ENCODE results near the gene SLC16A7.

SLC16A7 gene

DNA sequence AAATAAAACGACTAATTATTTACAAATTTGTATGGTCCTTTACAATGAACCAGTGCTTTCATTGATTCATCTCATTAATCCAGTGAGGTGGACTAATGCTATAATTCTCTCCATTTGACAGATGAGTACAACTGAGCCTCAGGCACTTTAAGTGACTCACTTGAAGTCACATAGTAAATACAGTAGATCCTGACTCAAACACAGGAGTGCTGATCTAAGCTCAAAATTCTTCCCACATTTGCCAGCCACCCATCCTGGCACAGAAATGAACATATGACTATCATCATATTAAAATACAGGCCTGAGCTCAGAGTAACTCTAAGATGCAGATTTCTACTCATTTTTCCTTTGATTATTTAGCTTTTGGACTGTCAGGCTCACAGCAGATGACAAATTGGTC lies 30.6 kb downstream of the SLC16A7 start:
- no peak for DNase-seq

DNA sequence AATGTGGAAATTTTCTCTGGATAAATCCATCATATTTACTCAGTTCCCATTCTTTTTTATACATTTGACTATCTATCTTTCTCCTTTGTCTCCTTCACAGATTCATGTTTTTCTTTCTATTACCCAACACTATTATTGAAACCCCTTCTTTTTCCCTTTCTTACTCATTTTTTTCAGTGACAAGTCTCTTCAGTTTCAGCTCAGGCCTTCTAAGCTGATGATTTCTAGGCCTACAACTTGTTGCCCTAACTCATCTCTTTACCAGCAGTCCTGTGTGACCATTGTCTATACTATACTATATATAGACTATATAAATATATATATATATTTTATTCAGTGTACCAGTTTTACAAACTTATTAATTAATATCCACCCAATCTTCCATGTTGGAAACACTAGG lies 31.8 kb downstream of the SLC16A7 start:
- no peak for DNase-seq

DNA sequence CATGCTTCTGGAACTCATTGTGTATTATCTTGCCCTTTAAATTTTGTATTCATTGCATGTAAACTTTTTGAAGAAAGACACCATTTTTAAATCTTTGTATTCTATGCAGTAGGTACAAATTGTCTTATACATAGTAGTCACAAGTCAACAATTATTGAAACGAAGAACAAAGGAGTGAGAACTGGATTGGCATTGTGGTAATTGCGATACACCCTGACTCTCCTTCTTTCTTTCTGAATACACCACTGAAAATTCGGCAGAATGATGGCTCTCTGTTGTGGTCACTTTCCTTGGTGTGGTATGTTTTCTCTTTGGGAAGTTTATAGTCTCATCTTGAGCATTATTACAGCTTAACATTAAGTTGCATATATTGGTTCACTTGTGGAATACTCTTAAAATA lies 34.1 kb downstream of the SLC16A7 start:
- no peak for DNase-seq

DNA sequence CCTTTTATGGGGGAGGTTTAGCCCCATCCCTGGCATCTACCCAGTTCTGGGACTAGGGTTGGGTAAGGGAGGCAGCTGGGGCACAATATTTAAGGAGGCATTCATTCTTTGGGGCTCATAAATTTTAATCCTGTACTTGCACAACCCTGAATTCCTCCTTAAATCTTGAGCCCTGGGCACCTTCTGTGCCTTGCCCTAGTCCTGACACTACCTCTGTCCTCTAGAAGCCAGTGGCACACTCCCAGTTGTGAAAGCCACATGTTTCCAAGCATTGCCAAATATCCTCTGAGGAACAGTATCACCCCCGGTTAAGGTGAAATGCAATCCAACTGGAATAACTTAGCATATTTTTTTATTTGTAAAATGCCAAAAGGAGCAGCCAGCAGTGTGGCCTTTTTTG lies 36.6 kb downstream of the SLC16A7 start:
- no peak for DNase-seq

DNA sequence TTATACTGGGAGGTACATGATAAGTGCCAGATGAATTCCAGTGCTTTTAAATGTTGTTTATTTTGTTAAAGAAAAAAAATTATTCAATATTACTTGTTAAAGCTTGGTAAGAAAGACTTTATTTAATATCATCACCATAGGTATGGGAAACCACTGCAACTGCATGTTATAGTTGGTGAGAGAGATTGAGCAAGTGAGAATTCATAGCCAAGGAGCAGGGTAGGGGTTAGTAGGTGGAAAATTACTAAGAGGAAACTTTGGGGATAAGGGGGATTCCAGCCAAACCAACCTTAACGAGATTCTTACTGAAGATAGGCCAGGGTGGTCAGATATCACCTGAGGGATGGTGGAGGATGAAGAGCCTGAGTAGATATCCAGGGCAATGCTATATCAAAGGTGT lies 38.4 kb downstream of the SLC16A7 start:
- DNase-seq = no peak

DNA sequence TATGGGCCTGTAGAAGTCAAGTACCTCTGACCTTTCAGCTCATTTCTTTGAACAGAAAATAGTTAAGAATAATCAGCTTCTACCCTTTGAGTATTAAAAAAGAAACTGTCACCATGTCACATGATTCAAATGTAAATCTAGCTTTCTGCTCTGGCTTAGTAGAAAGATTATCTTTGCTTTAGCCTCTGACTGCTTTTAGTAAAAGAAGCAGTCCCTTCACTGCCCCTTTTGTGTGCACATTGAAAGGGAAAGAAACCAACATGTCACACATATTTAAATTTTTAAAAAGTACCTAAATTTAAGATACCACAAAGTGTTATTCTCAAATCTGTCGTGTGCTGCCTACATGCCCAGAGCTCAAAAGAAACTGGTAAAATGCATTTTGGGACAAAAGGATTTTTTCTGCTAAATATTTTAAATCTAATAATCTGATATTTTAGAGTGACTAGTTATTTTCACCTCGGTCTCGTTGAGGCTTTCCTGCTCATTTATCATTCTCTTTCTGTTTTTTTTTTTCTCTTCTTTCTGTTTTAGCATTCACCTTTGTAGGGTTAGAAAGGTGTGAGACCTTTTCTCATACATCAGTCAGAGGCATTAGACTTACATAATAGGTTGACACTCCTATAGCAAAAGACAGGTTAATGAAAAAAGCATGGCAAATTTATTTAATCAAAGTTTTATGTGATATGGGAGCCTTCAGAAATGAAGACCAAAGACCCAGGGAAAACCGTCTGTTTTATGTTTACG lies 41.3 kb downstream of the SLC16A7 start:
- no peak for DNase-seq

DNA sequence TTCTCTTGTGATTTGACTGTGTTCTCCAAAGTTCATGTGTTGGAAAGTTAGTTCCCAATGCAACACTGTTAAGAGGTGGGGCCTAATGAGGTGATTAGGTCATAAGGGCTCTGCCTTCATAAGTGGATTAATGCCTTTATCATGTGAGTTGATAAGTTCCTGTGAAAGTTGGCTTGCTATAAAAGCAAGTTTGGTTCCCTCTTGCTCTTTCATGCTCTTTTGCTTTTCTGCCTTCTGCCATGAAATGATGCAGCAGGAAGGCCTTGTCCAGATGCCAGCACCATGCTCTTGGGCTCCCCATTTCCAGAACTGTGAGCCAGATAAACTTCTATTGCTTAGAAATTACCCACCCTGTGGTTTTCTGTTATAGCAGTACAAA lies 41.9 kb downstream of the SLC16A7 start:
- DNase-seq = no peak

DNA sequence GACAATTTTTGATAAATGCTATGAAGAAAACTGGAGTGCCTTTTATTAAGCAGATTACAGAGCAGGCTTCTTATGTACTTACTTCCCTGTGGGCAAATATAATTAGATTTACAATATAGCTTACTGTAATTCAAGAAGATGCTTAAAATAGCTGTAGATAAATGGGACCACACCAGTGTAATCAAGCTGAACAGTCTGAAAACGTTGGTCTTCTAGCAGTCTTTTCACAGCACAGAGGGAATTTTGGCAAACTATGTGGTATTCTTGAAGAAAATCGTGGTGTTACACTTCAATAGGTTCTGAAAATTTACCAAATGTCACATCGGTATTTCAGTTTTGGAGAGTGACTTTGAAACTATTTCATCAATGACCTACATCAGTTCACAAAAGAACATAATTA lies 47.7 kb downstream of the SLC16A7 start:
- no peak for DNase-seq

DNA sequence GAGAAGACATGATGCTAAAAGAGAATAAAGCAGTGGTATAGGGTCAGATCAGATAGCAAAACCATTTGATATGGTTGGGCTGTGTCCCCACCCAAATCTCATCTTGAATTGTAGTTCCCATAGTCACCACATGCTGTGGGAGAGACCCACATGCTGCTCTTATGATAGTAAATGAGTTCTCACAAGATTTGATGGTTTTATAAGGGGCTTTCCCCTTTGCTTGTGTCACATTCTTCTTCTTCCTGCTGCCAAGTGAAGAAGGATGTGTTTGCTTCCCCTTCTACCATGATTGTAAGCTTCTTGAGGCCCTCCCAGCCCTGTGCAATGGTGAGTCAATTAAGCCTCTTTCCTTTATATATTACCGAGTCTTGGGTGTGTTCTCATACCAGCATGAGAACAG lies 49.4 kb downstream of the SLC16A7 start:
- no peak for DNase-seq

DNA sequence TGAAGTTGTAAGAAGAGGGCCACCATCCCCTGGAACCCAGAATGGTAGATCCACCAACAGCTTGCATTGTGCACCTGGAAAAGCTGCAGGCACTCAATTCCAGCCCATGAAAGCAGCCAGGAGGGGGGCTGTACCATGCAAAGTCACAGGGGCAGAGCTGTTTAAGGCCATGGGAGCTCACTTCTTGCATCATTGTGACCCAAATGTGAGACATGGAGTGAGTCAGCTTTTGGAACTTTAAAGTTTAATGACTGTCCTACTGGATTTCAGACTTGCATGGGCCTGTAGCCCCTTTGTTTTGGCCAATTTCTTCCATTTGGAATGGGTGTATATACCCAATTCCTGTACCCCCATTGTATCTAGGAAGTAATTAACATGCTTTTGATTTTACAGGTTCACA lies 50.8 kb downstream of the SLC16A7 start:
- DNase-seq = no peak

DNA sequence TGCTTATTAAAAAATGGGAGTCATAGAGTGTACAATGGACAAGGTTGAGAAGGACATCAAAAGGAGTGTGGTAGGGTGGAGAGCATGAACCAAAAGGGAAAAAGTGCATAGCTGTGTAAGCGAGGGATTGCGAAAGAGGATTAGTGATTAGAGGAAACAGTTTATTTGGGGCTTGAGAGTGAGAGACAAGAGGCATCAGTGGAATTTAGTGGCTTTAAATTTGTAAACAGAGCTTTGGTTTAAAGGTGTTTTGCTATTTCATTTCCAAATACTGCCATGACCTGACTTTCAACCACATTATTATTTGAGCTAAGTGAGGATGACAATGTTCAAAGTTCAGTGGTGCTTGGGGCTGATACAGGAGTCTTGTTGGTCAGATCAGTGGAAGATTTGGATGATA lies 53.4 kb downstream of the SLC16A7 start:
- DNase-seq = no peak

DNA sequence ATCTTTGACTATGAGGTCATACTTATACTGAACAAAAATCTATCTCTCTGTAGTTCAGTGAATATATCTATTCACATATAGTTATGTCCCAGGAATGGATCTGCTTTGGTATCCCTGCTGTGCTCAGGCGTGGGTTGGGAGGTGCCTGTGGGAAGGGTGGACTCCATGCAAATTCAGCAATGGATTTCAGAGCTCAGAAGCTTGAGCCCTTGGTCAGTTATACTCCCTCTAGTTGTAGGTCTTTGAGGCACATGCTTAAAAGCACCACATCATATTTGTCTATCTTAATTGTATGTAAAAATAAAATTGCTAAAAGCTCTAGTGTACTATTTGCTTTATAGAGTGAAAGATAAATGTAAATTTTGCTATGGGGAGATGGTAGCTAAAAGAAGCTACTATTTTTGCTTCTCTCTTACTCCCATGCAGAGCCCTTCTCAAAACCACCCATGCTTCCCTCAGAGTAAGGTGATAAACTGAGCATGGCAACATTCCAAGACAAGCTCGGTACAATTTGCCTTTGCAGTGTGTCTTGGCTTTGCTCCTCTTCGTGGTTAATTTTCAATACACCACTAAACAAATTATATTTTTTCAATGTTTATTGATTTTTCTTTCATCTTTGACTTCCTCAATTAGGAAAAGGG lies 54.9 kb downstream of the SLC16A7 start:
- DNase-seq = no peak

DNA sequence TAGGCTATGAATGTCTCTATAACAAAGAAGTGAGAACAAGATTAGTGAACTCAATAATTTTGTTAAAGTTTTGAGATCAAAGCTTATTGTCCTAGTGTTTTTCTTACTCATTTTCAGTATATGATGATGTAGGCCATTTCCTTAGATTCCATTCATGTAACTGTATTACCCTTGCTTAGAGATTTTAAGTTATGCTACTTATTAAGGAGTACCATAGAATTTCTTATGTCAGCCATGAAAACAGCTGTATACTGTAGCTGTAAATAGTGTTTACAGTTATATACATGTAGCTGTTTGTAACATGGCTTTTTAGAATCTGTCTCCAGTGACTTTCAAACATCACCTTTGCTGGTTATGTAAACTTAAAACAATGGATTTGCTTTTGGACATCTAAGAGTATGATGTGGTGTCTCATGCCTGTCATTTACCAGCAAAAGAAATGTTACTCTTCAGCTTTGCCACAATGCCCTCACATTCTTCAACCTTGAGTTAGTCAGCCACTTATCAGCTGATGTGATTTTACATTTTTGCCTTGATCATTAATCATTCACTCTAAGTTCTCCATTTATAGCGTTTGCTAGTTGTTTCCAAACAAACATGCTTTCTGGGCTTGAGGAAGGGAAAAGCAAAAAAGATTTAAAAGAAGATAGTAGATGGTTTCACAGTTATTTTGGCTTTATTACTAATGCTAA lies 55.5 kb downstream of the SLC16A7 start:
- no peak for DNase-seq

DNA sequence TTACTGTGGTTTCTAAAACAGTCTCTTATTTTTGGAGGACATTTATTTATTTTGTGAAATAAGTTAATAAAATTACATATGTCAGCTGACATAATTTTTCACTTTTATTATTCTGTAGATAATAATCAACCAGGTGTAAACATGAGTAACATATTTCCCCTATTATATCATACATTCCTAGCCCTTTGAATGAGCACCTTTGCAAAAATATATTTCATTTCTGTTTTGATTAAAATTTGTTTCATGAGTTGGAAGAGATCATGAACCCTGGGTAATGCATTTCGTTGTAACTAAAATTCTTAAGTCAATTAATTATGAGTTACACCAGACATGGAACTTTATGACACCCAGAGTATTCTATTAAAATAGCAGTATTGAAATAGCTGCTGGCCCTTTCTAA lies 56.3 kb downstream of the SLC16A7 start:
- DNase-seq = no peak

DNA sequence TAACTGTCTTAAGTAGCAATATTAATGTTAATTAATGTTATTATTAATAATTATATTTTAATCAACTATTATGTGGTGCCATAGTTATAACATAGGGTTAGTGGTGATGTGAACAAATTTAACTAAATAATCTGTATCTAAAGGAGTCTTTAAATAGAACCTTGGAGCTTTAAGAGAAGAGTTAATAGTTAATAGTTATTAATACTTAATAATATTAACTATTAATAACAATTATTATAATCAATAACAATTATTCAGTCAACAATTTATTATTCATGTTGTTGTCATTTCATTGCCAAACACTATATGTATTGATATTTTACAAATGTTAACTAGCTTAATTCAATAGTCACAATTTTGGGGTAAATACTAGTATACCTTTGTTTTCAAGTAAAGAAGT lies 58.2 kb downstream of the SLC16A7 start:
- DNase-seq = no peak

DNA sequence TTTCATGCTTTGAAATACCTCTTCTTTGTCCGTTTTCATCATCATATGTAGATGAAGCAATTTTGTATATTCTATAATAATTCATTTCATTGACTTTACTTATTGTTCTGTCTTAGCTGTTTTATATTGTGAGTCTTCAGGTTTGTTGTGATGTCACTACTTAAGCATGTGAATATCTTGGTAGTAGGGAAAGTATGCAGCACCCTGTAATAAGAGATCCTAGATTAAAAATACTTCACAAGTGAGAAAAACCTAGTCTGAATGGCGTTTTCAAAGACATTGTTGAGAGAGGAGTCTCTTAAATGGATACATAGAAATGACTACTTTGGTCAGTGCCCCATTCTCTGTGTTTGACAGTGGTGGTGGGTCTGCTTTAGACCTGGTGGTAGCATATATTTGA lies 61.4 kb downstream of the SLC16A7 start:
- no peak for DNase-seq

DNA sequence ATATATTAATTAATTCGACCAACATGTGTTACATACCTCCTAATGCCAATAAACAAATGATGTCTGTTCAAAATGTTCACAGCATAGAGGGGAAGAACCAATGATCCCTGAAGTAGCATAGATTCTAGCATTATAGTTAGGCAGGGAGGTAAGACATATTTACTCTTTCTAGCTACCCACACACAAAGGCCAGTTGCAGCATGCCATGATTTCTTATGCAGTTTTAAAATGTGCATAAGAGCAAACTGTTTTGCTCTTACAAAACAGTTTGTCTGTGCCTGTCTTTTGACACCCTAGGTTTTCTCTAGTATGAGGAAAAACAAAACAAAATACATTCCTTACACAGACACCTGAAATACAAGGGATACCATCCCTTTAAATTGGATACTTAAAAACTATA lies 61.9 kb downstream of the SLC16A7 start:
- DNase-seq = no peak

DNA sequence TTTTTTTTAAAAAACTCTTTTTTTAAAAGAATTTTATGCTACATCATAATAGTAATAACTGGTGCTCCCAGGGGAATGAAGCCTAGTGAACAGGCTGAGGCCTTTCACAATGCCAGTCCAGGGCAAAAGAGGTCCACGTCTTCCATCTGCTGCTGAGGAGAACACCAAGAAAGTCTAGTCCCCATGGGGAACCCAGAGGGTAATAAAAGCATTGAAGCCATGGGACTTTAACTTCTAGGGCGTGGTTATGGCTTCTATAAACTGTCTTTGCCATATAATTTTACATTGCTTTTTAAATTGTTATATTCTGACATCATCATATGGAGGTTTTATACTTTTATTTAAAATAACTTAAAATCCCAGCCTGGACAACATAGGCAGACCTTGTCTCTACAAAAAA lies 64.3 kb downstream of the SLC16A7 start:
- DNase-seq = no peak

DNA sequence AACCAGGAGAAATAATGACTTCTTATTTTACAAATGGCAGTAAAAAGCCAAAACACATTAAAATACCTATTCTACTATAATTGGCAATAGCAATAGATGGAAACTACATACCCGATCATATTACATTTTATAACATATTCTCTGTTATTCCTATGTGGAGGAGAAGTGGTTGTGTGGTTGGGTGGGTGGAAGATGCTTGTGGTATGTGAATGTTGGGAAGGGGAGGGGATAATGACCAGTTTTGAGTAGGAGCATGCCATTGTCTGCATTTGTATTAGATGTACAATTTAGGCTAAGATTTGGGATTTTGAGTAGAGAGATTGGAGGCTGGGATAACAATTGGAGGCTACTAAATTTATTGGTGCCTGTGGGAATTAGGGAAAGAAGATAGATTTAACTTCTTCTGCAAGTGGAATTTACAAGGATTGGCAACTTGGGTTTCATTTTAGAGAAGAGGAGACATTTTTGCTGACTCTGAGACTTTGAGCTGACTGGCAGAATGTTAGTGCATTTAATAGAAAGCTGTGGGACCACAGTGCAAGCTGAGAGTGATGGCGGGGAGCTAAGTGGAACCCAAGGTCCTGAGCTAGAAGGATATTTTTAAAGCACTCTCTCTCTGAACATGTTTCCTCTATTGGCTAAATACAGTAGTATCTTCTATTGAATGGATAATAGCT lies 65.2 kb downstream of the SLC16A7 start:
- DNase-seq = no peak

DNA sequence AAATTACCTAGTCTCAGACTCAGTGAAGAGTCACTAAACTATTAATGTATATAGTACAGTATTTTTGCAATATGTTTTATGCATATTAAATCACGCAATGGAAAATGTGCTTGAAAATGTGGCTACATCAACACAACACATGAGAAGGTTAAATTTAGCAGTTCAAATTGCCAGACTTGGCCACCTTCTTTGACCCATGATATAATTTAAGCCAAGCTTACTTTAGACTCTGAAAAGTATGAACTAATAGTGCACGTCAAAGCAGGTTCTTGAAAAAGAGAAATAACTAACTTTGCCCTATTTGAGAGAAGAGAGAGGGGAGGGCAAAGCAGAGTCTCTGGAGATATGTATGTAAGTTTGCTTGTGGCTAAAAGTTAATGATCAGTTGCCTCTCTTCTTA lies 68.7 kb downstream of the SLC16A7 start:
- no peak for DNase-seq

DNA sequence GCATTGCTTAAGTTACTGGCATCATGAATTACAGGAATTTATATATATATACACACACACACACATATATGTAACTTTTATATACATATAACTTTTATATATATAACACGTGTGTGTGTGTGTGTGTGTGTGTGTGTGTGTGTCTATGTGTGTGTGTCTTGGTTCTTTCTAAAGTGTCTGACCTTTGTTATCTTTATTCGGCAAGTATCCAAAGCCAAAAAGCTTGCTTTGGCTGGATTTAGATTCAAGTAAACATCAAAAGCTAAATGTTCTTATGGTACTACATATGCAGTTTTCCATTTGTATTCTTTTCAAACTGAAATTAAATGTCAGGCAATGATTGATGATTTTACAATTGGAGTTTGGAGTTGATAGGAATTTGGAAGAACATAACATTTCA lies 69.9 kb downstream of the SLC16A7 start:
- no peak for DNase-seq

DNA sequence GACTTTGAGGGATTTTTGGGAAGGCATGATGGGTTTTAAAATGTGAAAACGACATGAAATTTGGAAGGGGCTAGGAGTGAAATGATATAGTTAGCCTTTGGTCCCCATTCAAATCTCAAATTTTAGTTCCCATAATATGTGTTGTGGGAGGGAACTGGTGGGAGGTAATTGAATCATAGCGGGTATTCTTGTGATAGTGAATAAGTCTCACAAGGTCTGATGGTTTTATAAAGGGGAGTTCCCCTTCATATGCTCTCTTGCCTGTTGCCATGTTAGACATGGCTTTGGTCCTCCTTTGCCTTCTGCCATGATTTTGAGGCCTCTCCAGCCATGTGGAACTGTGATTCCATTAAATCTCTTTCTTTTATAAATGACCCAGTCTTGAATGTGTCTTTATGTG lies 72.8 kb downstream of the SLC16A7 start:
- DNase-seq = no peak

DNA sequence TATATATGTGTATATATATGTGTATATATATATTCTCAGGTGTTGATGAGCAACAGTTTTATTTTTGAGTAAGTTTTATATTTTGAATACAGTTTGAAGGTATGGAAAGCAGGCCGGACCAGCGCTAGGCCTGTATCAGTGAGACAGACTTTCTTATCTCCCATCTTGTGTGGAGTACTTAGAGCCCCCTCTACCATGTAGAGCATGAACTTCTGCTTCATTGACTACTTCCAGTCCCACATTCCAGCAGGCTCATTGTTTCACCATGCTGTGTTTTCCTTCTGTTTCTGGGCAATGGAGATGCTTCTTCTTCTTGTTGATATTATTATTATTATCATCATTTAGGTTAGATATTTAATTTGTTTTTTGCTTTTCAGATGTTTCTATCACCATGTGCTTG lies 76.4 kb downstream of the SLC16A7 start:
- no peak for DNase-seq

DNA sequence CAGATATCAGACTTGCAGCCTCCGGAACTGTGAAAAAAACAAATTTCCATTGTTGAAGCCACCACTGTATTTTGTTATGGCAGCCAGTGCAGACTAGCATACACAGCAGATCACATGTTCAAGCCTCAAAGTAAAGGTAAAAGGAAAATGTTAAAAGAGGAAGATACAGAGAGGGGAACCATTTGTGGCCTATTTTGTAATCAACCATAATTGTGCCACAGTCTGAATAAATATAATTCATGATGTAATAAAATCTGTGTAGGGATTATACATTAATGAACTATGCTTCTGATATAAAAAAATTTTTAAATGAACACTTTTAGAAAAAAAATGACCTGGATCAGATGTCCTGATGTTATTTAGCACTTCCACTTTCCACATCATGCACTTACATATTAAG lies 79.6 kb downstream of the SLC16A7 start:
- DNase-seq = no peak

All from NCI-H1930 (cell line).